Stomach (tissue), 9 donors: ENCODE results near the gene CENPP. TPM values are rescaled to one million over a fixed set of nuclear protein-coding genes. Genes with fewer than 3 reads are reported as not detected.

Experiments
- DNase-seq, 2 donors: peaks; one replicate each; pipeline versions ENCODE4 v3.0.0 to v3.0.0-alpha.2; 2013 to 2019
- H3K27ac ChIP-seq, 5 donors: fragments of 200-600 bp in 4 of 5; sonication (generic) in 4 of 5; one replicate each; pipeline ENCODE4 v1.5.1; 2013 to 2019; ENCODE audit warnings: mild to moderate bottlenecking in 1 of 5, moderate library complexity in 1 of 5
- H3K27me3 ChIP-seq, 3 donors: fragments of 200-600 bp; sonication (generic); one replicate each; pipeline ENCODE4 v1.5.1; 2017 to 2019; ENCODE audit warnings: mixed run types in 1 of 3
- H3K36me3 ChIP-seq, 4 donors: fragments of 200-600 bp; sonication (generic); 1 replicate in 3 of 4; 2 replicates in 1 of 4; pipeline ENCODE4 v1.5.1; 2016 to 2019
- H3K4me1 ChIP-seq, 4 donors: fragments of 200-600 bp; sonication (generic); one replicate each; pipeline ENCODE4 v1.5.1; 2016 to 2019
- H3K4me3 ChIP-seq, 4 donors: fragments of 200-600 bp; sonication (generic) in 3 of 4; one replicate each; pipeline ENCODE4 v1.5.1; 2016 to 2019; ENCODE audit warnings: mild to moderate bottlenecking in 1 of 4
- H3K9me3 ChIP-seq, 4 donors: fragments of 200-600 bp; sonication (generic); one replicate each; pipeline ENCODE4 v1.5.1; 2016 to 2019
- CTCF ChIP-seq, 7 experiments: fragments of 450-650 bp in 4 of 7; fragments of 200-600 bp in 3 of 7; sonication (generic) in 3 of 7; IDR thresholded peaks; one replicate each; pipeline ENCODE4 v1.5.1; 2016 to 2019; ENCODE audit warnings: antibody characterized with exemption in 7 of 7, control low read depth in 2 of 7, mild to moderate bottlenecking in 1 of 7
- EP300 ChIP-seq: sonication (generic); formaldehyde crosslinking; IDR thresholded peaks from one replicate; pipeline ENCODE4 v1.6.1; 2017; ENCODE audit warnings: antibody characterized with exemption
- POLR2A ChIP-seq, 4 donors: fragments of 450-650 bp; IDR thresholded peaks; one replicate each; pipeline ENCODE4 v1.6.1; 2016; ENCODE audit warnings: antibody characterized with exemption in 4 of 4, control low read depth in 2 of 4, mild to moderate bottlenecking in 1 of 4, moderate library complexity in 1 of 4
- POLR2AphosphoS5 ChIP-seq, 3 donors: sonication (generic); formaldehyde crosslinking; IDR thresholded peaks; one replicate each; pipeline ENCODE4 v1.6.1; 2016; ENCODE audit warnings: antibody characterized with exemption in 3 of 3
- WGBS, 5 donors: extraction: QIAGEN DNeasy Blood & Tissue Kit in 3 of 5; methylation state at CpG; one replicate each; pipeline versions ENCODE4 v1.1.5 to v1.1.7; 2013 to 2018; 5-methylcytosine and 5-hydroxymethylcytosine counted together
- intact Hi-C: fragments of 100-400 bp; cut with DNase I; formaldehyde crosslinking; loops from one replicate; pipeline ENCODE4 v1.15.1; 2023; ENCODE audit warnings: low total_unique reads
- polyA plus RNA-seq, 3 donors: library from polyadenylated mRNA; stranded (reverse); fragments of 200-250 nt; gene quantifications; one replicate each; pipeline ENCODE4 v1.2.3, GENCODE V29; 2013
- total RNA-seq, 5 donors: library from RNA; depleted of rRNA; stranded (reverse); fragments of >200 nt; gene quantifications; one replicate each; pipeline versions ENCODE4 v1.1.0 to v1.2.3, GENCODE V29; 2014 to 2016
- donor health status: healthy with polysubstance abuse.
- donor health status: Bipolar disorder and iron deficiency.
- donor health status: healthy.

Gene CENPP
- total and polyA plus RNA-seq, 8 donors = 1.3 to 37.9 (median 3.2) TPM

GRCh38 chr9:92518199-92518598 is 192.4 kb downstream of the CENPP start:
- H3K4me1 ChIP-seq = peaks cover 0 to 9% (median 4%) of the 10 kb centered on the region in 4 donors
- TF ChIP-seq CTCF (IDR thresholded peaks at IDR 0.05) = no peak
- no peak for TF ChIP-seq POLR2AphosphoS5 (IDR thresholded peaks at IDR 0.05)
- no peak for TF ChIP-seq EP300
- no peak for TF ChIP-seq POLR2A (IDR thresholded peaks at IDR 0.05)
- intact Hi-C loops = no loop called here

GRCh38 chr9:92520837-92521236 is 195.1 kb downstream of the CENPP start:
- TF ChIP-seq POLR2A (IDR thresholded peaks at IDR 0.05) (no peak), POLR2AphosphoS5 (IDR thresholded peaks at IDR 0.05) (no peak), EP300 (no peak), CTCF (IDR thresholded peaks at IDR 0.05) (no peak)
- no peaks in the 10 kb centered on the region for H3K36me3 ChIP-seq
- intact Hi-C loops = no loop called here
- H3K27me3 ChIP-seq = no peaks in the 10 kb centered on the region
- no peak for DNase-seq
- no peak overlapping the region for H3K4me3 ChIP-seq
- 94 to 99% (median 95%) methylated on average over 2 of the region's 2 CpGs for WGBS, 5 donors
- H3K27ac ChIP-seq = no peak overlapping the region
- no peaks in the 10 kb centered on the region for H3K9me3 ChIP-seq
- peaks cover 0 to 9% (median 2%) of the 10 kb centered on the region in 4 donors for H3K4me1 ChIP-seq

More at GRCh38 chr9:92518199-92518598, 192.4 kb downstream of the CENPP start:
- WGBS, 5 donors = 88 to 95% (median 94%) methylated on average over 4 of the region's 4 CpGs
- Histone ChIP-seq H3K27me3 (no peaks in the 10 kb centered on the region), H3K9me3 (no peaks in the 10 kb centered on the region), H3K36me3 (no peaks in the 10 kb centered on the region), H3K27ac (no peak overlapping the region), H3K4me3 (no peak overlapping the region)
- no peak for DNase-seq

GRCh38 chr9:92522983-92523970 is 197.5 kb downstream of the CENPP start:
- intact Hi-C loops = no loop called here
- H3K27me3 ChIP-seq = no peaks in the 10 kb centered on the region
- TF ChIP-seq POLR2A (IDR thresholded peaks at IDR 0.05) (no peak), CTCF (IDR thresholded peaks at IDR 0.05) (no peak), EP300 (no peak), POLR2AphosphoS5 (IDR thresholded peaks at IDR 0.05) (no peak)
- H3K4me3 ChIP-seq = no peak overlapping the region
- no peaks in the 10 kb centered on the region for H3K4me1 ChIP-seq
- H3K36me3 ChIP-seq = no peaks in the 10 kb centered on the region
- H3K27ac ChIP-seq = no peak overlapping the region
- 46 to 66% (median 55%) methylated on average over 10 of the region's 10 CpGs for WGBS, 5 donors
- DNase-seq = no peak
- H3K9me3 ChIP-seq = no peaks in the 10 kb centered on the region

DNA sequence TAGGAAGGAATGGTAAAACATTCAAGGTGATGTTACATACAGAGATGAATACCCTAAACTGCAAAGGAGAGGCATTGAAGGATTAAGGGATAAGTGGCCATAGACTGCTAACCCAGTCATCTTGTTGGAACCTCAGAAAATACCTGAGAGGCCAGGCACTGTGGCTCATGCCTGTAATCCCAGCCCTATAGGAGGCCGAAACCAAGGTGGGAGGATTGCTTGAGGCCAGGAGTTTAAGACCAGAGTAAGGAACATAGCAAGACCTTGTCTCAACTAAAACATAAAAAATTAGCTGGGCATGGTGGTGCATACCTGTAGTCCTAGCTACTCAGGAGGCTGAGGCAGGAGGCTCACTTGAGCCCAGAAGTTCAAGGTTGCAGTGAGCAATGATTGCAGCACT is 199.1 kb downstream of the CENPP start:
- no peaks in the 10 kb centered on the region for H3K36me3 ChIP-seq
- no peak for TF ChIP-seq CTCF (IDR thresholded peaks at IDR 0.05)
- no peak for TF ChIP-seq POLR2AphosphoS5 (IDR thresholded peaks at IDR 0.05)
- TF ChIP-seq POLR2A (IDR thresholded peaks at IDR 0.05) = no peak
- no peak for TF ChIP-seq EP300
- no peak for DNase-seq
- 97 to 100% (median 100%) methylated on average over 1 of the region's 1 CpG for WGBS, 5 donors
- H3K27ac ChIP-seq = no peak overlapping the region
- no peaks in the 10 kb centered on the region for H3K27me3 ChIP-seq
- no peak overlapping the region for H3K4me3 ChIP-seq
- no peaks in the 10 kb centered on the region for H3K4me1 ChIP-seq
- no peaks in the 10 kb centered on the region for H3K9me3 ChIP-seq
- intact Hi-C loops = no loop called here
